Panc1 (cell line): ENCODE results near the gene AKAP6. TPM values are rescaled to one million over a fixed set of nuclear protein-coding genes. Genes with fewer than 3 reads are reported as not detected.

Experiments used
- ATAC-seq: fragments of 200-7000 bp; cut with Tn5 transposase; 2 replicates; pipeline ENCODE4 v1.9.1; 2020; ENCODE audit warnings: mild to moderate bottlenecking, moderate library complexity
- BruUV-seq: library from RNA; stranded (reverse); fragments of 400-500 nt; replicated peaks from 2 replicates; lab custom pipeline; 2021; lab: Mats Ljungman, UMichigan
- CTCF ChIA-PET: fragments of 300-600 bp; sonication (Branson Sonifier 250); formaldehyde crosslinking; loops from one replicate; lab custom pipeline; 2022; ENCODE audit warnings: antibody characterized with exemption; lab: Charles Lee
- POLR2A ChIA-PET: fragments of 300-600 bp; sonication (Branson Sonifier 250); formaldehyde crosslinking; loops from one replicate; lab custom pipeline; 2022; ENCODE audit warnings: antibody characterized with exemption; lab: Charles Lee
- DNase-seq: peaks from one replicate; pipeline ENCODE4 v3.0.0-alpha.2; 2010; ENCODE audit warnings: low read depth, low spot score
- H3K27ac ChIP-seq: 2 replicates; pipeline ENCODE4 v1.5.1; 2011; ENCODE audit warnings: mild to moderate bottlenecking, low read length, inconsistent platforms
- H3K27me3 ChIP-seq: fragments of 200-500 bp; sonication (Bioruptor generic); 2 replicates; pipeline ENCODE4 v1.6.0; 2014; ENCODE audit warnings: low read length, inconsistent platforms; ENCODE audit not compliant: control insufficient read depth, insufficient read depth
- H3K36me3 ChIP-seq: fragments of 200-500 bp; sonication (Bioruptor generic); 2 replicates; pipeline ENCODE4 v1.5.1; 2014; ENCODE audit warnings: inconsistent platforms, mild to moderate bottlenecking, low read length, moderate library complexity; ENCODE audit not compliant: control insufficient read depth, insufficient read depth
- H3K4me1 ChIP-seq: 2 replicates; pipeline ENCODE4 v1.5.1; 2011; ENCODE audit warnings: inconsistent platforms, mild to moderate bottlenecking, low read length, moderate library complexity; ENCODE audit not compliant: control insufficient read depth, insufficient read depth
- H3K4me3 ChIP-seq, 2 experiments: 2 replicates each; pipeline ENCODE4 v1.5.1; 2011 to 2012; ENCODE audit warnings: low read depth in 2 of 2, low read length in 2 of 2, mild to moderate bottlenecking in 2 of 2, inconsistent platforms in 1 of 2, moderate library complexity in 1 of 2
- H3K9me3 ChIP-seq: fragments of 200-500 bp; sonication (Bioruptor generic); 2 replicates; pipeline ENCODE4 v1.5.1; 2014; ENCODE audit warnings: low read depth, mild to moderate bottlenecking, inconsistent platforms, low read length, moderate library complexity; ENCODE audit not compliant: control insufficient read depth, insufficient read depth
- POLR2AphosphoS5 ChIP-seq: IDR thresholded peaks from 2 replicates; pipeline ENCODE4 v1.6.1; 2012; ENCODE audit warnings: mild to moderate bottlenecking, low read depth, low read length, moderate library complexity
- SIN3A ChIP-seq: IDR thresholded peaks from 2 replicates; pipeline ENCODE4 v1.6.1; 2012; ENCODE audit warnings: low read depth, mild to moderate bottlenecking, low read length, moderate library complexity, borderline replicate concordance; ENCODE audit not compliant: insufficient read depth
- TCF7L2 ChIP-seq: IDR thresholded peaks from 2 replicates; pipeline ENCODE4 v1.6.1; 2011; ENCODE audit warnings: mild to moderate bottlenecking, low read depth, low read length, inconsistent platforms
- in situ Hi-C: cut with HindIII; loops from 2 replicates; pipeline ENCODE4 v1.10.0; 2016; ENCODE audit warnings: low sequenced_read_pairs, low pct_unique_long_range_greater_than_20kb
- intact Hi-C: fragments of 100-400 bp; cut with micrococcal nuclease; formaldehyde crosslinking; loops from one replicate; pipeline ENCODE4 v1.10.0; 2022; ENCODE audit not compliant: unreplicated experiment
- total RNA-seq: library from RNA; stranded (reverse); gene quantifications from one replicate; pipeline ENCODE4 v1.2.1, GENCODE V29; 2021; ENCODE audit not compliant: unreplicated experiment
- TF ChIP-seq, protein P1 (sequence below): fragments of 450-650 bp; IDR thresholded peaks from 2 replicates; pipeline ENCODE4 v1.5.1; 2017; ENCODE audit warnings: mild to moderate bottlenecking
- TF ChIP-seq, protein P2 (sequence below), 2 experiments: IDR thresholded peaks; 2 replicates each; pipeline ENCODE4 v1.6.1; 2011 to 2012; ENCODE audit warnings: low read depth in 2 of 2, control low read depth in 1 of 2, low read length in 1 of 2, mild to moderate bottlenecking in 1 of 2, moderate library complexity in 1 of 2; ENCODE audit not compliant: insufficient read depth in 1 of 2

The AKAP6 gene
- total RNA-seq, 1 experiment from 2014 or later = 0.82 TPM

DNA sequence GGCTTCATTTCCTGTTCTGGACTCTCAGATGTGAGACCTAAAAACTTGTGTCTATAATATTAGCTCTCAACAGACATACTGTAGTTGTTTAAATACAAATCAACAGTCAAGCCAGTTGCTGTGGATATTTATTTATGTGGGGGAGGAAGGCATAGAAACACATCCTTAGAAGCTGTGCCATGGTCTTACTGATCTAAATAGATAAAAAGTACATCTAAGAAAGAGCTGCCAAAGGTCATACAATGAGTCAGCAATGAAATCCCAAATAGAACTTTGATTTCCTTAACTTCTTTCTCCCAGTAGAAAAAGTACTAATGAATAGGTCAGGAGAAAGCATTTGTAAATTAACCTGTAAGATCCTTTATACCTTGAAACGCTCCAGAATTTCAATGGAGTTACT lies 185.1 kb downstream of the AKAP6 start:
- ChIA-PET POLR2A (no interaction called here), CTCF (interaction anchor here (0.8 kb wide), 1 partner anchor 311 kb away, joined by 3 read pairs; no protein-coding TSS in a partner anchor)
- H3K27ac ChIP-seq = no peak overlapping the region
- H3K9me3 ChIP-seq = no peaks in the 10 kb centered on the region
- H3K36me3 ChIP-seq = no peaks in the 10 kb centered on the region
- H3K4me1 ChIP-seq = peaks cover 3% of the 10 kb centered on the region; the same call in 1 of the 2 replicates
- H3K27me3 ChIP-seq = no peaks in the 10 kb centered on the region
- TF ChIP-seq POLR2AphosphoS5 (no peak), SIN3A (no peak), TCF7L2 (no peak)
- TF ChIP-seq, protein P1, sequence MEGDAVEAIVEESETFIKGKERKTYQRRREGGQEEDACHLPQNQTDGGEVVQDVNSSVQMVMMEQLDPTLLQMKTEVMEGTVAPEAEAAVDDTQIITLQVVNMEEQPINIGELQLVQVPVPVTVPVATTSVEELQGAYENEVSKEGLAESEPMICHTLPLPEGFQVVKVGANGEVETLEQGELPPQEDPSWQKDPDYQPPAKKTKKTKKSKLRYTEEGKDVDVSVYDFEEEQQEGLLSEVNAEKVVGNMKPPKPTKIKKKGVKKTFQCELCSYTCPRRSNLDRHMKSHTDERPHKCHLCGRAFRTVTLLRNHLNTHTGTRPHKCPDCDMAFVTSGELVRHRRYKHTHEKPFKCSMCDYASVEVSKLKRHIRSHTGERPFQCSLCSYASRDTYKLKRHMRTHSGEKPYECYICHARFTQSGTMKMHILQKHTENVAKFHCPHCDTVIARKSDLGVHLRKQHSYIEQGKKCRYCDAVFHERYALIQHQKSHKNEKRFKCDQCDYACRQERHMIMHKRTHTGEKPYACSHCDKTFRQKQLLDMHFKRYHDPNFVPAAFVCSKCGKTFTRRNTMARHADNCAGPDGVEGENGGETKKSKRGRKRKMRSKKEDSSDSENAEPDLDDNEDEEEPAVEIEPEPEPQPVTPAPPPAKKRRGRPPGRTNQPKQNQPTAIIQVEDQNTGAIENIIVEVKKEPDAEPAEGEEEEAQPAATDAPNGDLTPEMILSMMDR = no peak
- TF ChIP-seq, protein P2, sequence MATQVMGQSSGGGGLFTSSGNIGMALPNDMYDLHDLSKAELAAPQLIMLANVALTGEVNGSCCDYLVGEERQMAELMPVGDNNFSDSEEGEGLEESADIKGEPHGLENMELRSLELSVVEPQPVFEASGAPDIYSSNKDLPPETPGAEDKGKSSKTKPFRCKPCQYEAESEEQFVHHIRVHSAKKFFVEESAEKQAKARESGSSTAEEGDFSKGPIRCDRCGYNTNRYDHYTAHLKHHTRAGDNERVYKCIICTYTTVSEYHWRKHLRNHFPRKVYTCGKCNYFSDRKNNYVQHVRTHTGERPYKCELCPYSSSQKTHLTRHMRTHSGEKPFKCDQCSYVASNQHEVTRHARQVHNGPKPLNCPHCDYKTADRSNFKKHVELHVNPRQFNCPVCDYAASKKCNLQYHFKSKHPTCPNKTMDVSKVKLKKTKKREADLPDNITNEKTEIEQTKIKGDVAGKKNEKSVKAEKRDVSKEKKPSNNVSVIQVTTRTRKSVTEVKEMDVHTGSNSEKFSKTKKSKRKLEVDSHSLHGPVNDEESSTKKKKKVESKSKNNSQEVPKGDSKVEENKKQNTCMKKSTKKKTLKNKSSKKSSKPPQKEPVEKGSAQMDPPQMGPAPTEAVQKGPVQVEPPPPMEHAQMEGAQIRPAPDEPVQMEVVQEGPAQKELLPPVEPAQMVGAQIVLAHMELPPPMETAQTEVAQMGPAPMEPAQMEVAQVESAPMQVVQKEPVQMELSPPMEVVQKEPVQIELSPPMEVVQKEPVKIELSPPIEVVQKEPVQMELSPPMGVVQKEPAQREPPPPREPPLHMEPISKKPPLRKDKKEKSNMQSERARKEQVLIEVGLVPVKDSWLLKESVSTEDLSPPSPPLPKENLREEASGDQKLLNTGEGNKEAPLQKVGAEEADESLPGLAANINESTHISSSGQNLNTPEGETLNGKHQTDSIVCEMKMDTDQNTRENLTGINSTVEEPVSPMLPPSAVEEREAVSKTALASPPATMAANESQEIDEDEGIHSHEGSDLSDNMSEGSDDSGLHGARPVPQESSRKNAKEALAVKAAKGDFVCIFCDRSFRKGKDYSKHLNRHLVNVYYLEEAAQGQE (IDR thresholded peaks at IDR 0.05; ENCODE audit: insufficient read depth in 1 of 2, low read depth in 2 of 2, low read length in 1 of 2) = no peak
- intact Hi-C loops (no loop called here), in situ Hi-C loops (no loop called here)
- ATAC-seq (no peak), DNase-seq (no peak)
- no TSS peak for BruUV-seq
- no peak overlapping the region for H3K4me3 ChIP-seq

DNA sequence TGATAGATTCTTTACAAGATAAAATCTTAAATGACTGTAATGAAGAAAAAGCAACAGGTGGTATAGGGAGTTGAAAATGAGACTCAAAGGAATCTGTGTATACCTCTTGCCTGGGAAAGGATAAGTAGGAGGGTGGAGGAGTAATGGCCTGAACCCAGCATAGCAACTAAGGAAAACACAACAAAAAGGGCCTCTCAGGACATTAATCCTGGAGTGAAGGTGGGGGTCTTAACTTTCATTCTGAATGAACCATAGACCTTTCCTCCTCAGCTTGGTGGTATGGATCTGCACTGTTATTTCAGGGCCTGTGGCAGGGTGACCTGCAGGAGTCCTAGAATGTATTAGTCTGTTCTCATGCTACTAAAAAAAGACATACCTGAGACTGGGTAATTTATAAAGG lies 185.6 kb downstream of the AKAP6 start:
- intact Hi-C loops = no loop called here
- Histone ChIP-seq H3K27ac (no peak overlapping the region), H3K9me3 (no peaks in the 10 kb centered on the region), H3K4me1 (peaks cover 1% of the 10 kb centered on the region; the same call in 1 of the 2 replicates), H3K4me3 (no peak overlapping the region), H3K36me3 (no peaks in the 10 kb centered on the region), H3K27me3 (no peaks in the 10 kb centered on the region)
- ChIA-PET POLR2A (no interaction called here), CTCF (no interaction called here)
- no peak for DNase-seq
- no peak for ATAC-seq
- BruUV-seq = no TSS peak
- in situ Hi-C loops = no loop called here
- TF ChIP-seq, protein P1 = no peak
- TF ChIP-seq SIN3A (no peak), TCF7L2 (no peak), POLR2AphosphoS5 (no peak)
- TF ChIP-seq, protein P2 (IDR thresholded peaks at IDR 0.05; ENCODE audit: insufficient read depth in 1 of 2, low read depth in 2 of 2, low read length in 1 of 2) = no peak
